ENCODE data around the gene AP3D1.
"Not testable (repeated sequence)": the region's sequence is repeated elsewhere in the genome, so short reads cannot be mapped to it uniquely, and the experiment has no call there.

Gene AP3D1

GRCh38 chr19:2151339-2152229, at the start of gene AP3D1:
TSS of gene AP3D1 (minus strand) at chr19:2151566. CDS start at chr19:2151334, 232 bp downstream.
- DNase-seq, result peak; percentile 99

- not testable (repeated sequence) for DNase-seq
These were observed 49.4 kb upstream of the AP3D1 start for GRCh38 chr19:2200624-2201294.

GRCh38 chr19:2199861-2200623, 48.7 kb upstream of the AP3D1 start:
- no peak for DNase-seq

GRCh38 chr19:2199215-2199614, 47.8 kb upstream of the AP3D1 start:
- no peak for DNase-seq

- no peak for DNase-seq
These were observed 47.0 kb upstream of the AP3D1 start for GRCh38 chr19:2198317-2198716.

GRCh38 chr19:2197270-2197669, 45.9 kb upstream of the AP3D1 start:
- no peak for DNase-seq

GRCh38 chr19:2195914-2196313, 44.5 kb upstream of the AP3D1 start:
- DNase-seq, result no peak

- no peak for DNase-seq
These were observed 44.0 kb upstream of the AP3D1 start for GRCh38 chr19:2195361-2195760.

GRCh38 chr19:2194513-2195078, 43.2 kb upstream of the AP3D1 start:
- DNase-seq, result no peak

- DNase-seq, result no peak
These were observed 42.4 kb upstream of the AP3D1 start for GRCh38 chr19:2193807-2194206.

- no peak for DNase-seq
These were observed 41.5 kb upstream of the AP3D1 start for GRCh38 chr19:2192862-2193261.

- no peak for DNase-seq
These were observed 40.3 kb upstream of the AP3D1 start for GRCh38 chr19:2191456-2192310.

GRCh38 chr19:2190848-2191455, 39.6 kb upstream of the AP3D1 start:
- DNase-seq, result no peak

GRCh38 chr19:2189880-2190279, 38.5 kb upstream of the AP3D1 start:
- no peak for DNase-seq

GRCh38 chr19:2188708-2189385, 37.5 kb upstream of the AP3D1 start:
- DNase-seq, result no peak

- DNase-seq, result no peak
These were observed 35.8 kb upstream of the AP3D1 start for GRCh38 chr19:2187159-2187558.

- no peak for DNase-seq
These were observed 34.9 kb upstream of the AP3D1 start for GRCh38 chr19:2186071-2186846.

GRCh38 chr19:2185734-2186070, 34.3 kb upstream of the AP3D1 start:
- DNase-seq, result no peak

- no peak for DNase-seq
These were observed 33.1 kb upstream of the AP3D1 start for GRCh38 chr19:2184422-2184975.

GRCh38 chr19:2181633-2181997, 30.2 kb upstream of the AP3D1 start:
- no peak for DNase-seq
